Peyer's patch (tissue), 4 donors: Measurements from ENCODE around the gene KCNQ1OT1. TPM values are rescaled to one million over a fixed set of nuclear protein-coding genes. Genes with fewer than 3 reads are reported as not detected.
A peak's percentile ranks its signal among the peaks of the same experiment; 100 is the strongest.

ENCODE experiments used
- DNase-seq, 3 donors: peaks; one replicate each; pipeline ENCODE4 v3.0.0-alpha.2; 2017 to 2019
- H3K27ac ChIP-seq, 4 donors: fragments of 200-600 bp; sonication (generic); one replicate each; pipeline ENCODE4 v1.5.1; 2016 to 2019
- H3K27me3 ChIP-seq, 2 donors: fragments of 200-600 bp; sonication (generic); one replicate each; pipeline ENCODE4 v1.5.1; 2019
- H3K36me3 ChIP-seq, 3 donors: fragments of 200-600 bp; sonication (generic); one replicate each; pipeline ENCODE4 v1.5.1; 2016 to 2019
- H3K4me1 ChIP-seq, 4 donors: fragments of 200-600 bp; sonication (generic); one replicate each; pipeline ENCODE4 v1.5.1; 2016 to 2019
- H3K4me3 ChIP-seq, 4 donors: fragments of 200-600 bp; sonication (generic); 1 replicate in 3 of 4; 2 replicates in 1 of 4; pipeline ENCODE4 v1.5.1; 2016 to 2019; ENCODE audit warnings: mild to moderate bottlenecking in 1 of 4
- H3K9me3 ChIP-seq, 4 donors: fragments of 200-600 bp; sonication (generic); one replicate each; pipeline ENCODE4 v1.5.1; 2016 to 2019; ENCODE audit warnings: mild to moderate bottlenecking in 1 of 4
- POLR2A ChIP-seq, 2 donors: fragments of 450-650 bp; IDR thresholded peaks; one replicate each; pipeline ENCODE4 v1.5.1; 2017; ENCODE audit warnings: antibody characterized with exemption in 2 of 2, mild to moderate bottlenecking in 2 of 2, moderate library complexity in 2 of 2
- total RNA-seq, 4 donors: library from RNA; depleted of rRNA; stranded (reverse); fragments of >200 nt; gene quantifications; one replicate each; pipeline ENCODE4 v1.1.0, GENCODE V29; 2016
- TF ChIP-seq, protein P1 (sequence below), 6 experiments: fragments of 450-650 bp in 4 of 6; fragments of 200-600 bp in 2 of 6; sonication (generic) in 1 of 6; IDR thresholded peaks; one replicate each; pipeline ENCODE4 v1.5.1; 2017 to 2019; ENCODE audit warnings: antibody characterized with exemption in 6 of 6, mild to moderate bottlenecking in 3 of 6, moderate library complexity in 1 of 6

KCNQ1OT1 gene
- total RNA-seq, 4 donors from 2014 or later, result 3.2 to 6.2 (median 4.5) TPM

GRCh38 chr11:2665526-2666400 lies 34.0 kb downstream of the KCNQ1OT1 start:
- H3K36me3 ChIP-seq, result no peaks in the 10 kb centered on the region
- H3K9me3 ChIP-seq, result peaks cover 0 to 13% (median 0%) of the 10 kb centered on the region in 4 donors
- H3K4me3 ChIP-seq, result no peak overlapping the region
- TF ChIP-seq, protein P1, sequence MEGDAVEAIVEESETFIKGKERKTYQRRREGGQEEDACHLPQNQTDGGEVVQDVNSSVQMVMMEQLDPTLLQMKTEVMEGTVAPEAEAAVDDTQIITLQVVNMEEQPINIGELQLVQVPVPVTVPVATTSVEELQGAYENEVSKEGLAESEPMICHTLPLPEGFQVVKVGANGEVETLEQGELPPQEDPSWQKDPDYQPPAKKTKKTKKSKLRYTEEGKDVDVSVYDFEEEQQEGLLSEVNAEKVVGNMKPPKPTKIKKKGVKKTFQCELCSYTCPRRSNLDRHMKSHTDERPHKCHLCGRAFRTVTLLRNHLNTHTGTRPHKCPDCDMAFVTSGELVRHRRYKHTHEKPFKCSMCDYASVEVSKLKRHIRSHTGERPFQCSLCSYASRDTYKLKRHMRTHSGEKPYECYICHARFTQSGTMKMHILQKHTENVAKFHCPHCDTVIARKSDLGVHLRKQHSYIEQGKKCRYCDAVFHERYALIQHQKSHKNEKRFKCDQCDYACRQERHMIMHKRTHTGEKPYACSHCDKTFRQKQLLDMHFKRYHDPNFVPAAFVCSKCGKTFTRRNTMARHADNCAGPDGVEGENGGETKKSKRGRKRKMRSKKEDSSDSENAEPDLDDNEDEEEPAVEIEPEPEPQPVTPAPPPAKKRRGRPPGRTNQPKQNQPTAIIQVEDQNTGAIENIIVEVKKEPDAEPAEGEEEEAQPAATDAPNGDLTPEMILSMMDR (IDR thresholded peaks at IDR 0.05), result no peak
- TF ChIP-seq POLR2A (IDR thresholded peaks at IDR 0.05), result no peak
- no peaks in the 10 kb centered on the region for H3K4me1 ChIP-seq
- DNase-seq, result peak in 1 of 3 donors; percentile 26
- H3K27ac ChIP-seq, result no peak overlapping the region
- H3K27me3 ChIP-seq, result no peaks in the 10 kb centered on the region

GRCh38 chr11:2664791-2665525 lies 34.8 kb downstream of the KCNQ1OT1 start:
- no peak for TF ChIP-seq POLR2A (IDR thresholded peaks at IDR 0.05)
- TF ChIP-seq, protein P1 (IDR thresholded peaks at IDR 0.05), result no peak
- Histone ChIP-seq H3K9me3 (peaks cover 0 to 19% (median 0%) of the 10 kb centered on the region in 4 donors), H3K4me1 (no peaks in the 10 kb centered on the region), H3K27me3 (no peaks in the 10 kb centered on the region), H3K4me3 (no peak overlapping the region), H3K27ac (no peak overlapping the region), H3K36me3 (no peaks in the 10 kb centered on the region)
- DNase-seq, result peak in 1 of 3 donors; percentile 40

DNA sequence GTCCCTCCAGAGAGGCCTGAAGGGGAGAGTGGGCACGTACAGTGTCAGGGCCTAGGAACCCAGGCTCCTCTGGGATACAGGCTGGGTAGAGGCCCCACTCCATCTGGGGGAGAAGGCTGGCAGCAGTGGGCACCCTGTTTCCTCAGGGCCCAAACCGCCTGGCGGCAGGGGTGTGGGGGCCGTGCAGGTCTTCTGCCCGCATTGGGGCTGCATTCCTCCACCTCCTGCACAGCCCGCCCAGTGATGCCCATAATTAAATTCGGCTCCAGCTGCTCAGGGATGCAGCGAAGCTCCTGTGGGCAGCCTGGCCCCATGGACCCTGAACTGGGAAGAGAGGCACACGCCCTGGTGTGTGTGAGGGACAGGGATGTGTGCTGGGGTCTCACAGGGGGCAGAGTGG lies 35.4 kb downstream of the KCNQ1OT1 start:
- Histone ChIP-seq H3K27me3 (no peaks in the 10 kb centered on the region), H3K36me3 (no peaks in the 10 kb centered on the region), H3K4me3 (no peak overlapping the region), H3K27ac (no peak overlapping the region), H3K4me1 (no peaks in the 10 kb centered on the region), H3K9me3 (peaks cover 0 to 23% (median 0%) of the 10 kb centered on the region in 4 donors)
- TF ChIP-seq, protein P1 (IDR thresholded peaks at IDR 0.05), result no peak
- TF ChIP-seq POLR2A (IDR thresholded peaks at IDR 0.05), result no peak
- peak in 1 of 3 donors; percentile 15 for DNase-seq

DNA sequence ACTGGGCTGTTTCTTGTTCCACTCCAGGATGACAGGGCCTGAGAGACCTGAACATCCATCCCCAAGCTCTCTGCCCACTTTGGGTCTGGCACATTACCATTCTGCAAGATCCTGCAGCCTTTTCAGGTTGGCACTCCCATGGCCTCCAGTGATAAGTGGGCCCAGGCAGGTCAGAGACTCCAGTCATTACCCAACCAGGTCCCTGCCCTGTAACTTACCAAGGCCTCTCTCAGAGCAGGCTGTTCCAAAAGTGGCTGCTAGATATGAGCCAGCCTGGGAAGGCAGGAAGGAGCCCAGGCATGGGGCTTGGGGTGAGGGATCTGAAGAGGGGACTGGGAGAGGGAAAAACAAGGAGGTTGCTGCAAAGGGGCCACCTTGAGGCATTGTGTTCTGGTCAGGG lies 35.9 kb downstream of the KCNQ1OT1 start:
- H3K27ac ChIP-seq, result no peak overlapping the region
- no peaks in the 10 kb centered on the region for H3K27me3 ChIP-seq
- no peaks in the 10 kb centered on the region for H3K36me3 ChIP-seq
- no peaks in the 10 kb centered on the region for H3K4me1 ChIP-seq
- peaks cover 0 to 23% (median 0%) of the 10 kb centered on the region in 4 donors for H3K9me3 ChIP-seq
- TF ChIP-seq, protein P1 (IDR thresholded peaks at IDR 0.05), result no peak
- TF ChIP-seq POLR2A (IDR thresholded peaks at IDR 0.05), result no peak
- H3K4me3 ChIP-seq, result no peak overlapping the region
- no peak for DNase-seq

GRCh38 chr11:2663506-2663905 lies 36.3 kb downstream of the KCNQ1OT1 start:
- Histone ChIP-seq H3K4me3 (no peak overlapping the region), H3K27me3 (no peaks in the 10 kb centered on the region), H3K9me3 (peaks cover 0 to 23% (median 0%) of the 10 kb centered on the region in 4 donors), H3K4me1 (no peaks in the 10 kb centered on the region), H3K36me3 (no peaks in the 10 kb centered on the region), H3K27ac (no peak overlapping the region)
- peak in 1 of 3 donors; percentile 31 for DNase-seq
- no peak for TF ChIP-seq POLR2A (IDR thresholded peaks at IDR 0.05)
- TF ChIP-seq, protein P1 (IDR thresholded peaks at IDR 0.05), result no peak
